ENCODE data around the gene RNF138. TPM values are rescaled to one million over a fixed set of nuclear protein-coding genes. Genes with fewer than 3 reads are reported as not detected.
A peak's percentile ranks its signal among the peaks of the same experiment; 100 is the strongest.

The RNF138 gene
- total and polyA plus RNA-seq, 10 of the 15 experiments (the other 5 are each of a cell fraction or from before 2014, with no cell fraction given), result 24.2 to 75.2 (median 40.1) TPM

DNA sequence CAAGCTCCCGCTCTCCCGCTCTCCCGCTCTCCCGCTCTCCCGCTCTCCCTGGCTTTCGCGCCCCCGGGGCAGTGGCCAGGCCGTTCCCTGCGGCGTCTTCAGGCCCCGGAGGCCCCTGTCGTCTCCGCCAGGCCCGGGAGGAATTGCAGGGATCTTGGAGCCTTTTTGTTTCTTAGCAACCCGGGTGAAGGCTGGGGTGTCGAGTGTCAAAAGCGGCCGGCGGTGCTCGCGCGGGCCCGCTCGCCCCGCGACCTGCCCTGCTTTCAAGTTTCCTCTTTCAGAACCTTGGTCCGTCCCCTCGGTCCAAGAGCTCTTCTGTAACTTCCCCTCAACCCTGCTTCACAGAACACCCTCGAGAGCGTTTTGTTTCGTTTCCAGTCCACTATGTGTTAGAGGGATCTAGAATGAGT is 1.4 kb downstream of the RNF138 start (continued):
- TF ChIP-seq, protein P1, sequence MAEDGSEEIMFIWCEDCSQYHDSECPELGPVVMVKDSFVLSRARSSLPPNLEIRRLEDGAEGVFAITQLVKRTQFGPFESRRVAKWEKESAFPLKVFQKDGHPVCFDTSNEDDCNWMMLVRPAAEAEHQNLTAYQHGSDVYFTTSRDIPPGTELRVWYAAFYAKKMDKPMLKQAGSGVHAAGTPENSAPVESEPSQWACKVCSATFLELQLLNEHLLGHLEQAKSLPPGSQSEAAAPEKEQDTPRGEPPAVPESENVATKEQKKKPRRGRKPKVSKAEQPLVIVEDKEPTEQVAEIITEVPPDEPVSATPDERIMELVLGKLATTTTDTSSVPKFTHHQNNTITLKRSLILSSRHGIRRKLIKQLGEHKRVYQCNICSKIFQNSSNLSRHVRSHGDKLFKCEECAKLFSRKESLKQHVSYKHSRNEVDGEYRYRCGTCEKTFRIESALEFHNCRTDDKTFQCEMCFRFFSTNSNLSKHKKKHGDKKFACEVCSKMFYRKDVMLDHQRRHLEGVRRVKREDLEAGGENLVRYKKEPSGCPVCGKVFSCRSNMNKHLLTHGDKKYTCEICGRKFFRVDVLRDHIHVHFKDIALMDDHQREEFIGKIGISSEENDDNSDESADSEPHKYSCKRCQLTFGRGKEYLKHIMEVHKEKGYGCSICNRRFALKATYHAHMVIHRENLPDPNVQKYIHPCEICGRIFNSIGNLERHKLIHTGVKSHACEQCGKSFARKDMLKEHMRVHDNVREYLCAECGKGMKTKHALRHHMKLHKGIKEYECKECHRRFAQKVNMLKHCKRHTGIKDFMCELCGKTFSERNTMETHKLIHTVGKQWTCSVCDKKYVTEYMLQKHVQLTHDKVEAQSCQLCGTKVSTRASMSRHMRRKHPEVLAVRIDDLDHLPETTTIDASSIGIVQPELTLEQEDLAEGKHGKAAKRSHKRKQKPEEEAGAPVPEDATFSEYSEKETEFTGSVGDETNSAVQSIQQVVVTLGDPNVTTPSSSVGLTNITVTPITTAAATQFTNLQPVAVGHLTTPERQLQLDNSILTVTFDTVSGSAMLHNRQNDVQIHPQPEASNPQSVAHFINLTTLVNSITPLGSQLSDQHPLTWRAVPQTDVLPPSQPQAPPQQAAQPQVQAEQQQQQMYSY (CRISPR knock-in tag; IDR thresholded peaks at IDR 0.05), result no peak
- TF ChIP-seq RFX5 (IDR thresholded peaks at IDR 0.05; ENCODE audit: low read depth, low read length) (no peak), GATAD2B (conservative IDR thresholded peaks at IDR 0.05; ENCODE audit: low read depth) (0 out of 2 replicates have a peak, but pooled peaks have one; percentile 54), FOS (IDR thresholded peaks at IDR 0.05; ENCODE audit: borderline replicate concordance, extremely low read depth, insufficient read length) (no peak), SP1 (IDR thresholded peaks at IDR 0.05; ENCODE audit: low read depth, low read length) (no peak), POLR2AphosphoS2 (IDR thresholded peaks at IDR 0.05; ENCODE audit: low read depth, low read length) (no peak), MYB (IDR thresholded peaks at IDR 0.05; ENCODE audit: borderline replicate concordance, low read depth, low read length) (no peak), ZNF687 (IDR thresholded peaks at IDR 0.05) (0 out of 2 replicates have a peak, but pooled peaks have one; percentile 2), CBX3 (IDR thresholded peaks at IDR 0.05; ENCODE audit: borderline replicate concordance, low read depth) (no peak), NKRF (conservative IDR thresholded peaks at IDR 0.05) (0 out of 2 replicates have a peak, but pooled peaks have one; percentile 59), SUZ12 (IDR thresholded peaks at IDR 0.05; ENCODE audit: unreplicated experiment) (no peak), STAT3 (IDR thresholded peaks at IDR 0.05; ENCODE audit: low read depth, low read length) (no peak), DPF2 (IDR thresholded peaks at IDR 0.05) (no peak), HDAC6 (IDR thresholded peaks at IDR 0.05; ENCODE audit: unreplicated experiment) (no peak)
- TF ChIP-seq, protein P2, sequence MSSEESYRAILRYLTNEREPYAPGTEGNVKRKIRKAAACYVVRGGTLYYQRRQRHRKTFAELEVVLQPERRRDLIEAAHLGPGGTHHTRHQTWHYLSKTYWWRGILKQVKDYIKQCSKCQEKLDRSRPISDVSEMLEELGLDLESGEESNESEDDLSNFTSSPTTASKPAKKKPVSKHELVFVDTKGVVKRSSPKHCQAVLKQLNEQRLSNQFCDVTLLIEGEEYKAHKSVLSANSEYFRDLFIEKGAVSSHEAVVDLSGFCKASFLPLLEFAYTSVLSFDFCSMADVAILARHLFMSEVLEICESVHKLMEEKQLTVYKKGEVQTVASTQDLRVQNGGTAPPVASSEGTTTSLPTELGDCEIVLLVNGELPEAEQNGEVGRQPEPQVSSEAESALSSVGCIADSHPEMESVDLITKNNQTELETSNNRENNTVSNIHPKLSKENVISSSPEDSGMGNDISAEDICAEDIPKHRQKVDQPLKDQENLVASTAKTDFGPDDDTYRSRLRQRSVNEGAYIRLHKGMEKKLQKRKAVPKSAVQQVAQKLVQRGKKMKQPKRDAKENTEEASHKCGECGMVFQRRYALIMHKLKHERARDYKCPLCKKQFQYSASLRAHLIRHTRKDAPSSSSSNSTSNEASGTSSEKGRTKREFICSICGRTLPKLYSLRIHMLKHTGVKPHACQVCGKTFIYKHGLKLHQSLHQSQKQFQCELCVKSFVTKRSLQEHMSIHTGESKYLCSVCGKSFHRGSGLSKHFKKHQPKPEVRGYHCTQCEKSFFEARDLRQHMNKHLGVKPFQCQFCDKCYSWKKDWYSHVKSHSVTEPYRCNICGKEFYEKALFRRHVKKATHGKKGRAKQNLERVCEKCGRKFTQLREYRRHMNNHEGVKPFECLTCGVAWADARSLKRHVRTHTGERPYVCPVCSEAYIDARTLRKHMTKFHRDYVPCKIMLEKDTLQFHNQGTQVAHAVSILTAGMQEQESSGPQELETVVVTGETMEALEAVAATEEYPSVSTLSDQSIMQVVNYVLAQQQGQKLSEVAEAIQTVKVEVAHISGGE (CRISPR knock-in tag; IDR thresholded peaks at IDR 0.05), result no peak
